SW 1271 (cell line): ENCODE data around the gene TRIM7.
"Not testable (repeated sequence)": the region's sequence is repeated elsewhere in the genome, so short reads cannot be mapped to it uniquely, and the experiment has no call there.

Source experiments
- DNase-seq, 2 experiments: peaks; one replicate each; lab custom pipeline; 2025; lab: John Stamatoyannopoulos, UW

The TRIM7 gene

GRCh38 chr5:181212934-181213333, 7.9 kb upstream of the TRIM7 start:
- DNase-seq: no peak

GRCh38 chr5:181212080-181212479, 7.1 kb upstream of the TRIM7 start:
- no peak for DNase-seq

DNA sequence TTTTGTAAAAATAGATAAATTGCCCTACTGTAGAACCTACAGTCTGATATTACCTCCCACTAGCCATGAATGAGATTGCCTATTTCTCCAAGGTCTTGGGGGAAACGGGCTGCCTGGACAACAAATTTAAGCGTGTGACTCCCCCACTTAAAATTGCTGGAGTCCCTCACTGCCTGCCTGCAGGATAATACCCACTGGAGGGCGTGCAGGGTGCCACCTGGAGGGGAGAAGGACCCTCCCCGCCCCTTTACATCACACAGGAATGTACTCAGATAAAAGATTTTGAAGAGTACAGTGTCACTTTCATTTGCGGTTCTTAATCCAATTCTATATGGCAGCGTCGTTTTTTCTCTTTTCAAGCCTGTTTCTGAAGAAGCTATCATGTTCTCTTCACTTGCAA, 6.2 kb upstream of the TRIM7 start:
- no peak for DNase-seq

- not testable (repeated sequence) for DNase-seq
Observed at GRCh38 chr5:181210698-181211097, 5.7 kb upstream of the TRIM7 start.

- not testable (repeated sequence) for DNase-seq
Observed at GRCh38 chr5:181210148-181210547, 5.2 kb upstream of the TRIM7 start.

DNA sequence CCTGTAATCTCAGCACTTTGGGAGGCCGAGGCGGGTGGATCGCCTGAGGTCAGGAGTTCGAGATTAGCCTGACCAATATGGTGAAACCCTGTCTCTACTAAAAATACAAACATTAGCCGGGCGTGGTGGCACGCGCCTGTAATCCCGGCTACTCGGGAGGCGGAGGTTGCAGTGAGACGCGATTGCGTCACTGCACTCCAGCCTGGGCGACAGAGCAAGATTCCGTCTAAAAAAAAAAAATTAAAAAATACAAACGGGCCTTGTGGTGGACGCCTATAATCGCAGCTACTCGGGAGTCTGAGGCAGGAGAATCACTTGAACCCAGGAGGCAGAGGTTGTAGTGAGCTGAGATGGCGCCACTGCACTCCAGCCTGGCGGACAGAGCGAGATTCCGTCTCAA, 4.0 kb upstream of the TRIM7 start:
- not testable (repeated sequence) for DNase-seq

DNA sequence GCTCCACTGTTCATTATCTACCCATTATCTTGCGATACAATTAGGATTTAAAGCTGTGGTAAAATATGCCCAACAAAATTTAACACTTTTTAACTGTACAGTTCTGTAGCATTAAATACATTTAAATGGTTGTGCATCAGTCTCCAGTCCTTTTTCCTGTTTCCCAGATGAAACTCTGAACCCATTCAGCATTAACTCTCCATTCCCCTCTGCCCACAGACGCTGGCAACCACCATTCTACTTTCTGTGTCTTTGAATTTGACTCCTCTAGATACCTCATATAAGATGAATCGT, 2.9 kb upstream of the TRIM7 start:
- DNase-seq: no peak

- DNase-seq: no peak
Observed at GRCh38 chr5:181207214-181207959, 2.4 kb upstream of the TRIM7 start.

GRCh38 chr5:181205761-181206649, 1.0 kb upstream of the TRIM7 start:
- DNase-seq: no peak

GRCh38 chr5:181204113-181204825, 727 bp downstream of the TRIM7 start:
- DNase-seq: no peak

GRCh38 chr5:181203777-181204112, 1.3 kb downstream of the TRIM7 start:
- DNase-seq: no peak

- DNase-seq: no peak
Observed at GRCh38 chr5:181203093-181203711, 1.8 kb downstream of the TRIM7 start.

- no peak for DNase-seq
Observed at GRCh38 chr5:181200816-181201215, 4.2 kb downstream of the TRIM7 start.

DNA sequence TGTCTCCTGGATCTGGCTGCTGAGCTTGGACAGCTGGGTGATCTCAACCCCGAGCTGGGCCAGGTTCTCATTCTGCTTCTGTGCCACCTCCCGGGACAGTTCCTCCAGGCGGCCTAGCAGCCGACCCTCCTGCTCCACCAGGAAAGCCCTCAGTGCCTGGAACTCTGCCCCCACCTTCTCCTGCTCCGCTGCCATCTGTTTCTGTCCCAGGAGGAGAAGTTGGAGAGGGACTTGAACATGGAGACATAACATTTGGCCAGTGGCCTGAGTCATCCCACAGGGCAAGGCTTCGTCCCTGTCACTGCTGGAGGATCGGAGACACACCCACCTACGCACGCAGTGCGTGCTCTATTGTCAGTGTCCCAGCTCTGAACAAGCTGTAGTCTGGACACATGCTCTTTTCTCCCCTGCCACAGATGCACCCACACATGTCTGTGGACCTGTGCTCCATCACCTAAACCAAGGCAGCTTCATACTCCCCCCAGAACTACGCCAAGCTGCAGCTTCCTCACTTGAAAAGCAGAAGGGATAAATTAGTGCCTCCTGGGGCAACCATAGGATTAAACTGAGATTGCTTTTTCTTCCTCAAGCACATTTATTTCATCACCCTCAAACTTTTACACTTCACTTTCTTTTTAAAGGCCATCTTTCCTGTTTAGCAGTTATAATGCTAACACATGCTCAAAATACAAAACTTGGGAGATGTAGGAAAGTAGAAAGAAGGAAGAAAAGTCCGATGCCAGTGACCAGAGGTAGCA, 4.9 kb downstream of the TRIM7 start:
- no peak for DNase-seq

GRCh38 chr5:181198905-181199519, 6.0 kb downstream of the TRIM7 start:
- DNase-seq: no peak

GRCh38 chr5:181198106-181198685, 6.8 kb downstream of the TRIM7 start:
- no peak for DNase-seq

DNA sequence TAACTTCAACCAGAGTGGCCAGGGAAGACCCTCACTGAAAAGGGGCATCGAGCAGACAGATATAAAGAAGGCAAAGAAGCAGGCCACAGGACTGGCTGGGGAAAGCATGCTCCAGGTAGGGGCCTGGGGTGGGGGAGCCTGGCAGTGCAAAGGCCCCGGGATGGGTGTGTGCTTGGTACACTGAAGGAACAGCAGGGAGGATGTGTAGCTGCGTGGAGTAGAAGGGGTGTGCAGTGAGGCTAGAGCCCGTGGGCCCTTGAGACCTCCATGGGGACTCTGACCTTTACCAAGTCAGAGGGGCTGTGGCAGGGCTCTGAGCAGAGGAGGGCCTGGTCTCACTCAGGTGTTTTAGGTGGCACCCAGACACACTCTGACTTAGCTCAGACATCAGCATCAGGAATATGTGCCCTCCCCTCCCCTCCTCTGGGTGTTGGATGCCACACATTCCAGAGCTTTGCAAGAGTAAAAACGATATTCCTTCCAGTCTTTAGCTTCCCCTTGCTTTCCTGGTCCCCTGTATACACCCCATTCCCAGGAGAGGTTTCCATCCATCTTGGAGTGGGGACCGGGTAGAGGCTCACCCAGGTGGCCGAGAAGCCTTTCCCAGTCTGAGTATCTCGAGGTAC, 7.6 kb downstream of the TRIM7 start:
- DNase-seq: no peak

GRCh38 chr5:181195249-181195761, 9.7 kb downstream of the TRIM7 start:
- DNase-seq: no peak

- no peak for DNase-seq
Observed at GRCh38 chr5:181194489-181195248, 10.3 kb downstream of the TRIM7 start.
